ENCODE results near the gene NAA40.

DNA sequence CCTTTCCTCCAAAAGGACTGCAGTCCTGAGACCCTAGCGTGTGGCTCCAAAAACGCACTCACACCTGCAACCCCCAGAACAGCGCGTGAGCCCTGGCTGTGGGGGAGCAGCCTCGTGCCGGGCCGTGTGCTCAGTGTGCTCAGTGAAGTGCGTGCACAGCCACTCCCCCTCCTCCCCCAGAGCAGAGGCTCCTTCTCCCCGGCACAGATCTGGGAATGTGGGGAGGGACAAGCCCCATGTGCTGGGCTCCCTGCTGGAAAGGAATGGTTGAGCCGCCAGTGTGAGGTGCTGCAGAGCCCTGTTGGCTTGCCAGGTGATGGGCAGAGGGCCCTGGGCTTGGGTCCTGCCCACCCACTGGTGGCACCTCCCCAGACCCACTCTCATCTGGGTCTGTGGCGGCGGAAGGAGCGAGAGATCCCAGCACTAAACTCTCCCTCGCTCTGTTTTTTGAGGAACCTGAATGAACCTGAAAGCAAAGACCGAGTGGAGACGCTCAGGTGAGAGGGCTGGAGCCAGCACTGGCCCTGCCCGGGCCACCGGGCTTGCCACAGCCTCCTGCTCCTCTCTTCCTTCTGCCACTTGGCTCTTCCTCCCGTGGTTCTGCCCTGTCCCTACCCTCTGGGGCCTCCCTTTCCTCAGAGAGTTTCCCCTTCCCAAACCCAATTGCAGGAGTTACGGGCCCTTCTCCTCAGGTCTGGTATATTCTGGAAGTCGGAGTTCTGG, 30.8 kb upstream of the NAA40 start:
- TF ChIP-seq ZNF70 (CRISPR knock-in tag; IDR thresholded peaks at IDR 0.05): no peak
- TF ChIP-seq, protein P1, sequence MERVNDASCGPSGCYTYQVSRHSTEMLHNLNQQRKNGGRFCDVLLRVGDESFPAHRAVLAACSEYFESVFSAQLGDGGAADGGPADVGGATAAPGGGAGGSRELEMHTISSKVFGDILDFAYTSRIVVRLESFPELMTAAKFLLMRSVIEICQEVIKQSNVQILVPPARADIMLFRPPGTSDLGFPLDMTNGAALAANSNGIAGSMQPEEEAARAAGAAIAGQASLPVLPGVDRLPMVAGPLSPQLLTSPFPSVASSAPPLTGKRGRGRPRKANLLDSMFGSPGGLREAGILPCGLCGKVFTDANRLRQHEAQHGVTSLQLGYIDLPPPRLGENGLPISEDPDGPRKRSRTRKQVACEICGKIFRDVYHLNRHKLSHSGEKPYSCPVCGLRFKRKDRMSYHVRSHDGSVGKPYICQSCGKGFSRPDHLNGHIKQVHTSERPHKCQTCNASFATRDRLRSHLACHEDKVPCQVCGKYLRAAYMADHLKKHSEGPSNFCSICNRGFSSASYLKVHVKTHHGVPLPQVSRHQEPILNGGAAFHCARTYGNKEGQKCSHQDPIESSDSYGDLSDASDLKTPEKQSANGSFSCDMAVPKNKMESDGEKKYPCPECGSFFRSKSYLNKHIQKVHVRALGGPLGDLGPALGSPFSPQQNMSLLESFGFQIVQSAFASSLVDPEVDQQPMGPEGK (CRISPR knock-in tag; IDR thresholded peaks at IDR 0.05; ENCODE audit: borderline replicate concordance): no peak
- TF ChIP-seq ZNF8 (CRISPR knock-in tag; IDR thresholded peaks at IDR 0.05): no peak
- no peak for TF ChIP-seq RARB (CRISPR knock-in tag; IDR thresholded peaks at IDR 0.05)
- no peak for TF ChIP-seq ESRRG (CRISPR knock-in tag; IDR thresholded peaks at IDR 0.05)
- no peak for TF ChIP-seq ARNTL (CRISPR knock-in tag; IDR thresholded peaks at IDR 0.05; ENCODE audit: borderline replicate concordance, low read depth)
- TF ChIP-seq ZFP30 (CRISPR knock-in tag; IDR thresholded peaks at IDR 0.05): no peak
- TF ChIP-seq, protein P2, sequence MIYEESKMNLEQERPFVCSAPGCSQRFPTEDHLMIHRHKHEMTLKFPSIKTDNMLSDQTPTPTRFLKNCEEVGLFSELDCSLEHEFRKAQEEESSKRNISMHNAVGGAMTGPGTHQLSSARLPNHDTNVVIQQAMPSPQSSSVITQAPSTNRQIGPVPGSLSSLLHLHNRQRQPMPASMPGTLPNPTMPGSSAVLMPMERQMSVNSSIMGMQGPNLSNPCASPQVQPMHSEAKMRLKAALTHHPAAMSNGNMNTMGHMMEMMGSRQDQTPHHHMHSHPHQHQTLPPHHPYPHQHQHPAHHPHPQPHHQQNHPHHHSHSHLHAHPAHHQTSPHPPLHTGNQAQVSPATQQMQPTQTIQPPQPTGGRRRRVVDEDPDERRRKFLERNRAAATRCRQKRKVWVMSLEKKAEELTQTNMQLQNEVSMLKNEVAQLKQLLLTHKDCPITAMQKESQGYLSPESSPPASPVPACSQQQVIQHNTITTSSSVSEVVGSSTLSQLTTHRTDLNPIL (CRISPR knock-in tag; IDR thresholded peaks at IDR 0.05; ENCODE audit: low read depth): no peak
- no peak for TF ChIP-seq SNAI2 (CRISPR knock-in tag; IDR thresholded peaks at IDR 0.05)
- TF ChIP-seq TCF4 (CRISPR knock-in tag; IDR thresholded peaks at IDR 0.05; ENCODE audit: borderline replicate concordance): no peak
- TF ChIP-seq GLIS3 (CRISPR knock-in tag; IDR thresholded peaks at IDR 0.05): no peak
- TF ChIP-seq, protein P3, sequence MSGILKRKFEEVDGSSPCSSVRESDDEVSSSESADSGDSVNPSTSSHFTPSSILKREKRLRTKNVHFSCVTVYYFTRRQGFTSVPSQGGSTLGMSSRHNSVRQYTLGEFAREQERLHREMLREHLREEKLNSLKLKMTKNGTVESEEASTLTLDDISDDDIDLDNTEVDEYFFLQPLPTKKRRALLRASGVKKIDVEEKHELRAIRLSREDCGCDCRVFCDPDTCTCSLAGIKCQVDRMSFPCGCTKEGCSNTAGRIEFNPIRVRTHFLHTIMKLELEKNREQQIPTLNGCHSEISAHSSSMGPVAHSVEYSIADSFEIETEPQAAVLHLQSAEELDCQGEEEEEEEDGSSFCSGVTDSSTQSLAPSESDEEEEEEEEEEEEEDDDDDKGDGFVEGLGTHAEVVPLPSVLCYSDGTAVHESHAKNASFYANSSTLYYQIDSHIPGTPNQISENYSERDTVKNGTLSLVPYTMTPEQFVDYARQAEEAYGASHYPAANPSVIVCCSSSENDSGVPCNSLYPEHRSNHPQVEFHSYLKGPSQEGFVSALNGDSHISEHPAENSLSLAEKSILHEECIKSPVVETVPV (CRISPR knock-in tag; IDR thresholded peaks at IDR 0.05): no peak
- TF ChIP-seq, protein P4, sequence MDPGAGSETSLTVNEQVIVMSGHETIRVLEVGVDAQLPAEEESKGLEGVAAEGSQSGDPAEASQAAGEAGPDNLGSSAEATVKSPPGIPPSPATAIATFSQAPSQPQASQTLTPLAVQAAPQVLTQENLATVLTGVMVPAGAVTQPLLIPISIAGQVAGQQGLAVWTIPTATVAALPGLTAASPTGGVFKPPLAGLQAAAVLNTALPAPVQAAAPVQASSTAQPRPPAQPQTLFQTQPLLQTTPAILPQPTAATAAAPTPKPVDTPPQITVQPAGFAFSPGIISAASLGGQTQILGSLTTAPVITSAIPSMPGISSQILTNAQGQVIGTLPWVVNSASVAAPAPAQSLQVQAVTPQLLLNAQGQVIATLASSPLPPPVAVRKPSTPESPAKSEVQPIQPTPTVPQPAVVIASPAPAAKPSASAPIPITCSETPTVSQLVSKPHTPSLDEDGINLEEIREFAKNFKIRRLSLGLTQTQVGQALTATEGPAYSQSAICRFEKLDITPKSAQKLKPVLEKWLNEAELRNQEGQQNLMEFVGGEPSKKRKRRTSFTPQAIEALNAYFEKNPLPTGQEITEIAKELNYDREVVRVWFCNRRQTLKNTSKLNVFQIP (CRISPR knock-in tag; IDR thresholded peaks at IDR 0.05; ENCODE audit: borderline replicate concordance, low read depth): no peak

Measured in SK-N-SH treated with all-trans-retinoic acid at 6 μM for 48 hours (cell line).